GM21528 (cell line): ENCODE measurements around the gene PAGE5.

Experiments
- ATAC-seq: cut with Tn5 transposase; IDR thresholded peaks from one replicate; pipeline ENCODE4 v1.9.1; 2021; ENCODE audit warnings: mild to moderate bottlenecking, moderate library complexity; ENCODE audit not compliant: unreplicated experiment, low FRiP score

Gene PAGE5

GRCh38 chrX:55220119-55220794, at the start of gene PAGE5:
Gene PAGE5, plus strand, starts transcription at chrX:55220346. Its CDS starts 1,037 bp downstream, at chrX:55221383.
- no peak for ATAC-seq

GRCh38 chrX:55187281-55187680, 32.9 kb upstream of the PAGE5 start:
- ATAC-seq = no peak

- ATAC-seq = no peak
Observed at GRCh38 chrX:55196688-55197087, 23.5 kb upstream of the PAGE5 start.

- ATAC-seq = no peak
Observed at GRCh38 chrX:55201930-55202579, 18.1 kb upstream of the PAGE5 start.

- no peak for ATAC-seq
Observed at GRCh38 chrX:55206162-55206941, 13.8 kb upstream of the PAGE5 start.

GRCh38 chrX:55210931-55211677, 9.0 kb upstream of the PAGE5 start:
- no peak for ATAC-seq

GRCh38 chrX:55213381-55213780, 6.8 kb upstream of the PAGE5 start:
- no peak for ATAC-seq

- no peak for ATAC-seq
Observed at GRCh38 chrX:55240788-55241340, 20.7 kb downstream of the PAGE5 start.

- no peak for ATAC-seq
Observed at GRCh38 chrX:55253528-55253927, 33.4 kb downstream of the PAGE5 start.

GRCh38 chrX:55260806-55261205, 40.7 kb downstream of the PAGE5 start:
- ATAC-seq = no peak

- no peak for ATAC-seq
Observed at GRCh38 chrX:55264816-55265215, 44.7 kb downstream of the PAGE5 start, which contains the start of gene PAGE3. Gene PAGE3, minus strand, starts transcription at chrX:55264916. Its CDS starts 1,013 bp downstream, at chrX:55263903.
